IMR-90 (cell line): ENCODE results near the gene RALGAPA2. TPM values are rescaled to one million over a fixed set of nuclear protein-coding genes. Genes with fewer than 3 reads are reported as not detected.

Experiments
- ATAC-seq: fragments of 200-7000 bp; cut with Tn5 transposase; 2 replicates; pipeline ENCODE4 v1.9.1; 2020; ENCODE audit warnings: low read depth, mild to moderate bottlenecking, moderate library complexity
- BruUV-seq: library from RNA; stranded (reverse); fragments of 400-500 nt; replicated peaks from 2 replicates; lab custom pipeline; 2021; lab: Mats Ljungman, UMichigan
- CTCF ChIA-PET: fragments of 300-600 bp; formaldehyde crosslinking; extraction: SDS; loops from one replicate; lab custom pipeline; 2021; ENCODE audit warnings: antibody characterized with exemption; lab: Yijun Ruan, JAX
- POLR2A ChIA-PET: fragments of 300-600 bp; sonication (Branson Sonifier 250); formaldehyde crosslinking; loops from one replicate; lab custom pipeline; 2022; ENCODE audit warnings: antibody characterized with exemption; ENCODE audit not compliant: unreplicated experiment; lab: Charles Lee
- DNase-seq: peaks from one replicate; pipeline ENCODE4 v3.0.0; 2013
- H2AFZ ChIP-seq: replicated peaks from 2 replicates; pipeline ENCODE3; 2013; ENCODE audit warnings: low read length, mild to moderate bottlenecking; ENCODE audit not compliant: poor library complexity
- H2AK5ac ChIP-seq: 2 replicates; pipeline ENCODE4 v1.6.1; 2013; ENCODE audit warnings: low read depth, low read length, inconsistent platforms
- H2AK9ac ChIP-seq: replicated peaks from 2 replicates; pipeline ENCODE3; 2013; ENCODE audit warnings: mild to moderate bottlenecking, low read depth, low read length, moderate library complexity; ENCODE audit not compliant: poor library complexity
- H2BK120ac ChIP-seq: 2 replicates; pipeline ENCODE4 v1.6.1; 2013; ENCODE audit warnings: low read depth, low read length, inconsistent platforms
- H2BK15ac ChIP-seq: 3 replicates; pipeline ENCODE4 v1.6.1; 2013; ENCODE audit warnings: low read depth, low read length, inconsistent platforms
- H2BK20ac ChIP-seq: 2 replicates; pipeline ENCODE4 v1.6.1; 2013; ENCODE audit warnings: low read depth, mild to moderate bottlenecking, inconsistent platforms, low read length, moderate library complexity
- H2BK5ac ChIP-seq: 2 replicates; pipeline ENCODE4 v1.6.1; 2013; ENCODE audit warnings: mild to moderate bottlenecking, low read depth, low read length, inconsistent platforms; ENCODE audit not compliant: poor library complexity, severe bottlenecking
- H3K14ac ChIP-seq: replicated peaks from 2 replicates; pipeline ENCODE4 v1.6.1; 2013; ENCODE audit warnings: low read depth, low read length, inconsistent platforms
- H3K18ac ChIP-seq: 2 replicates; pipeline ENCODE4 v1.6.1; 2013; ENCODE audit warnings: low read depth, low read length, control low read depth
- H3K23ac ChIP-seq: 2 replicates; pipeline ENCODE4 v1.6.1; 2013; ENCODE audit warnings: low read depth, low read length, inconsistent platforms
- H3K27ac ChIP-seq: 2 replicates; pipeline ENCODE4 v1.5.1; 2013; ENCODE audit warnings: mild to moderate bottlenecking, control low read depth, low read length; ENCODE audit not compliant: insufficient read depth
- H3K27me3 ChIP-seq: 2 replicates; pipeline ENCODE4 v1.6.1; 2013; ENCODE audit warnings: low read length; ENCODE audit not compliant: control insufficient read depth, insufficient read depth
- H3K36me3 ChIP-seq: 2 replicates; pipeline ENCODE4 v1.6.1; 2013; ENCODE audit warnings: low read length, mixed read lengths; ENCODE audit not compliant: control insufficient read depth, insufficient read depth
- H3K4ac ChIP-seq: 2 replicates; pipeline ENCODE4 v1.6.1; 2013; ENCODE audit warnings: low read depth, low read length, inconsistent platforms
- H3K4me1 ChIP-seq: 2 replicates; pipeline ENCODE4 v1.6.1; 2013; ENCODE audit warnings: low read length, mixed read lengths; ENCODE audit not compliant: control insufficient read depth, insufficient read depth
- H3K4me2 ChIP-seq: 2 replicates; pipeline ENCODE4 v1.6.1; 2013; ENCODE audit warnings: low read depth, mild to moderate bottlenecking, control low read depth, low read length, moderate library complexity
- H3K4me3 ChIP-seq: 2 replicates; pipeline ENCODE4 v1.5.1; 2013; ENCODE audit warnings: low read depth, mild to moderate bottlenecking, control low read depth, low read length, moderate library complexity; ENCODE audit not compliant: insufficient read depth
- H3K56ac ChIP-seq: 2 replicates; pipeline ENCODE4 v1.6.1; 2013; ENCODE audit warnings: low read length, inconsistent platforms; ENCODE audit not compliant: insufficient read depth; ENCODE audit errors: extremely low read depth
- H3K79me1 ChIP-seq, 2 experiments: 2 replicates each; pipeline ENCODE4 v1.6.1; 2013; ENCODE audit warnings: low read length in 2 of 2, inconsistent platforms in 1 of 2, low read depth in 1 of 2
- H3K9ac ChIP-seq: 2 replicates; pipeline ENCODE4 v1.6.1; 2013; ENCODE audit warnings: low read depth, low read length, control low read depth
- H3K9me1 ChIP-seq: 2 replicates; pipeline ENCODE4 v1.6.1; 2013; ENCODE audit warnings: low read length, inconsistent platforms; ENCODE audit not compliant: insufficient read depth
- H3K9me3 ChIP-seq: 2 replicates; pipeline ENCODE4 v1.6.1; 2013; ENCODE audit warnings: low read length; ENCODE audit not compliant: control insufficient read depth, insufficient read depth
- H4K20me1 ChIP-seq: 2 replicates; pipeline ENCODE4 v1.6.1; 2013; ENCODE audit warnings: low read length, inconsistent platforms; ENCODE audit not compliant: insufficient read depth
- H4K5ac ChIP-seq: 2 replicates; pipeline ENCODE4 v1.6.1; 2013; ENCODE audit warnings: mild to moderate bottlenecking, low read depth, low read length, control low read depth
- H4K8ac ChIP-seq, 2 experiments: 2 replicates each; pipeline ENCODE4 v1.6.1; 2013; ENCODE audit warnings: low read depth in 2 of 2, low read length in 2 of 2, control low read depth in 1 of 2, inconsistent platforms in 1 of 2
- H4K91ac ChIP-seq: 2 replicates; pipeline ENCODE4 v1.6.1; 2013; ENCODE audit warnings: low read depth, low read length, inconsistent platforms; ENCODE audit not compliant: insufficient read depth
- BHLHE40 ChIP-seq: fragments of 150-350 bp; IDR thresholded peaks from 2 replicates; pipeline ENCODE4 v1.6.1; 2016; ENCODE audit warnings: mild to moderate bottlenecking, low read depth, low read length
- CEBPB ChIP-seq: IDR thresholded peaks from 2 replicates; pipeline ENCODE4 v1.6.1; 2012; ENCODE audit warnings: low read depth, low read length, improper control_type of control experiment
- CHD1 ChIP-seq: IDR thresholded peaks from 2 replicates; pipeline ENCODE4 v1.6.1; 2012; ENCODE audit warnings: low read depth, low read length, improper control_type of control experiment
- CTCF ChIP-seq: conservative IDR thresholded peaks from 2 replicates; pipeline ENCODE4 v1.5.1; 2012; ENCODE audit warnings: mild to moderate bottlenecking, low read depth, low read length, improper control_type of control experiment
- ELK1 ChIP-seq: fragments of 150-350 bp; IDR thresholded peaks from 2 replicates; pipeline ENCODE4 v1.6.1; 2016; ENCODE audit warnings: low read depth, mild to moderate bottlenecking, low read length, moderate library complexity, borderline replicate concordance
- FOS ChIP-seq: fragments of 150-350 bp; IDR thresholded peaks from 2 replicates; pipeline ENCODE4 v1.6.1; 2016; ENCODE audit warnings: low read depth, low read length
- MAFK ChIP-seq: IDR thresholded peaks from 2 replicates; pipeline ENCODE4 v1.6.1; 2012; ENCODE audit warnings: low read depth, low read length, improper control_type of control experiment
- MAZ ChIP-seq: IDR thresholded peaks from 2 replicates; pipeline ENCODE4 v1.6.1; 2012; ENCODE audit warnings: low read depth, mild to moderate bottlenecking, low read length, improper control_type of control experiment, moderate library complexity, borderline replicate concordance
- MXI1 ChIP-seq: IDR thresholded peaks from 2 replicates; pipeline ENCODE4 v1.6.1; 2012; ENCODE audit warnings: low read depth, mild to moderate bottlenecking, low read length, moderate library complexity, borderline replicate concordance
- NFE2L2 ChIP-seq: fragments of 150-350 bp; IDR thresholded peaks from 2 replicates; pipeline ENCODE4 v1.6.1; 2016; ENCODE audit warnings: low read depth, mild to moderate bottlenecking, low read length
- POLR2A ChIP-seq: IDR thresholded peaks from 2 replicates; pipeline ENCODE4 v1.6.1; 2012; ENCODE audit warnings: mild to moderate bottlenecking, low read depth, low read length
- RAD21 ChIP-seq: IDR thresholded peaks from 2 replicates; pipeline ENCODE4 v1.6.1; 2012; ENCODE audit warnings: low read length, improper control_type of control experiment
- RCOR1 ChIP-seq: IDR thresholded peaks from 2 replicates; pipeline ENCODE4 v1.6.1; 2012; ENCODE audit warnings: mild to moderate bottlenecking, low read length, improper control_type of control experiment; ENCODE audit not compliant: insufficient replicate concordance
- RFX5 ChIP-seq: IDR thresholded peaks from 2 replicates; pipeline ENCODE4 v1.8.0; 2012; ENCODE audit warnings: low read depth, mild to moderate bottlenecking, low read length, moderate library complexity
- SMC3 ChIP-seq: fragments of 150-350 bp; IDR thresholded peaks from 2 replicates; pipeline ENCODE4 v1.6.1; 2016; ENCODE audit warnings: low read depth, mild to moderate bottlenecking, antibody characterized with exemption, low read length, moderate library complexity
- USF2 ChIP-seq: fragments of 150-350 bp; IDR thresholded peaks from 2 replicates; pipeline ENCODE4 v1.6.1; 2017; ENCODE audit warnings: mild to moderate bottlenecking, antibody characterized with exemption, low read length, low read depth
- WGBS, 2 experiments: methylation state at CpG; one replicate each; pipeline versions ENCODE4 v1.1.5 to v1.1.7; 2013; ENCODE audit warnings: missing lambda C conversion rate in 2 of 2; ENCODE audit not compliant: insufficient read length in 1 of 2; ENCODE audit errors: extremely low coverage in 2 of 2; 5-methylcytosine and 5-hydroxymethylcytosine counted together
- dilution Hi-C: fragments of 300-500 bp; cut with HindIII; formaldehyde crosslinking; loops from one replicate; pipeline ENCODE4 v1.14.3; 2018; ENCODE audit warnings: low sequenced_read_pairs; ENCODE audit not compliant: unreplicated experiment
- in situ Hi-C: fragments of 300-500 bp; cut with MboI; formaldehyde crosslinking; loops from 3 replicates; pipeline ENCODE4 v1.14.3; 2019; ENCODE audit warnings: low sequenced_read_pairs, inconsistent platforms, mixed read lengths
- intact Hi-C: fragments of 100-400 bp; cut with micrococcal nuclease; formaldehyde crosslinking; loops from 2 replicates; pipeline ENCODE4 v1.10.0; 2022
- polyA plus RNA-seq, 3 experiments: library from polyadenylated mRNA; depleted of rRNA; stranded (reverse); fragments of >200 nt; gene quantifications; 2 replicates each; pipeline ENCODE4 v1.2.3, GENCODE V29; 2012; ENCODE audit warnings: low replicate concordance in 1 of 3
- total RNA-seq: library from RNA; depleted of rRNA; stranded (reverse); fragments of >200 nt; gene quantifications from 2 replicates; pipeline ENCODE4 v1.2.3, GENCODE V29; 2012

Gene RALGAPA2
- total and polyA plus RNA-seq, 2 of the 4 experiments (the other 2 are of a cell fraction), result 1.3 to 3.9 TPM

GRCh38 chr20:20490673-20491072, 221.8 kb downstream of the RALGAPA2 start:
- H3K56ac ChIP-seq, result 0 out of 2 replicates have a peak overlapping the region, but pooled peaks have one; percentile 5
- no peak overlapping the region for H3K4me3 ChIP-seq
- no peak for ATAC-seq
- peak overlapping the region; percentile 5 for H3K14ac ChIP-seq
- no peak overlapping the region for H4K5ac ChIP-seq
- no TSS peak for BruUV-seq
- peak overlapping the region; percentile 67 for H2AK5ac ChIP-seq
- no peak for DNase-seq
- peak overlapping the region; percentile 72 for H2BK20ac ChIP-seq
- H2AK9ac ChIP-seq, result no peak overlapping the region
- H3K27ac ChIP-seq, result no peak overlapping the region
- no peaks in the 10 kb centered on the region for H3K36me3 ChIP-seq
- no peak overlapping the region for H2BK5ac ChIP-seq
- TF ChIP-seq POLR2A (no peak), USF2 (no peak), NFE2L2 (no peak), RAD21 (no peak), CHD1 (no peak), BHLHE40 (no peak), CTCF (no peak), RCOR1 (no peak), ELK1 (no peak), FOS (no peak), MXI1 (no peak), MAZ (no peak), MAFK (no peak), SMC3 (no peak), CEBPB (no peak), RFX5 (no peak)
- H3K4me2 ChIP-seq, result no peak overlapping the region
- CTCF ChIA-PET, result interaction anchor here (0.7 to 1.3 kb wide), 2 partner anchors 14 to 62 kb away, joined by 3 to 6 read pairs; no protein-coding TSS in a partner anchor
- H3K23ac ChIP-seq, result peak overlapping the region; percentile 24; the same call in 1 of the 2 replicates
- peak overlapping the region; percentile 40; the same call in 1 of the 3 replicates for H2BK15ac ChIP-seq
- intact Hi-C loops (no loop called here), dilution Hi-C loops (no loop called here), in situ Hi-C loops (no loop called here)
- POLR2A ChIA-PET, result no interaction called here
- no peaks in the 10 kb centered on the region for H3K27me3 ChIP-seq
- H3K9me1 ChIP-seq, result peaks cover 17% of the 10 kb centered on the region
- H4K8ac ChIP-seq, result no peak overlapping the region
- no peak overlapping the region for H2AFZ ChIP-seq
- H3K18ac ChIP-seq, result no peak overlapping the region; the same call in 1 of the 2 replicates
- peak overlapping the region; percentile 4; the same call in 1 of the 2 replicates for H4K91ac ChIP-seq
- H2BK120ac ChIP-seq, result peak overlapping the region; percentile 35
- WGBS, 2 experiments, result 100% methylated on average over 2 of the region's 3 CpGs; no CpG with 5 or more reads in 1 of the 2 experiments
- H3K4ac ChIP-seq, result peak overlapping the region; percentile 33
- H3K9ac ChIP-seq, result no peak overlapping the region
- H3K9me3 ChIP-seq, result no peaks in the 10 kb centered on the region
- no peaks in the 10 kb centered on the region for H4K20me1 ChIP-seq
- peaks cover 24% of the 10 kb centered on the region for H3K4me1 ChIP-seq
- no peaks in the 10 kb centered on the region for H3K79me1 ChIP-seq
